Panc1 (cell line): ENCODE data around the gene TMEM242. TPM values are rescaled to one million over a fixed set of nuclear protein-coding genes. Genes with fewer than 3 reads are reported as not detected.

Source experiments
- ATAC-seq: fragments of 200-7000 bp; cut with Tn5 transposase; 2 replicates; pipeline ENCODE4 v1.9.1; 2020; ENCODE audit warnings: mild to moderate bottlenecking, moderate library complexity
- BruUV-seq: library from RNA; stranded (reverse); fragments of 400-500 nt; replicated peaks from 2 replicates; lab custom pipeline; 2021; lab: Mats Ljungman, UMichigan
- CTCF ChIA-PET: fragments of 300-600 bp; sonication (Branson Sonifier 250); formaldehyde crosslinking; loops from one replicate; lab custom pipeline; 2022; ENCODE audit warnings: antibody characterized with exemption; lab: Charles Lee
- POLR2A ChIA-PET: fragments of 300-600 bp; sonication (Branson Sonifier 250); formaldehyde crosslinking; loops from one replicate; lab custom pipeline; 2022; ENCODE audit warnings: antibody characterized with exemption; lab: Charles Lee
- DNase-seq: peaks from one replicate; pipeline ENCODE4 v3.0.0-alpha.2; 2010; ENCODE audit warnings: low read depth, low spot score
- H3K27ac ChIP-seq: 2 replicates; pipeline ENCODE4 v1.5.1; 2011; ENCODE audit warnings: mild to moderate bottlenecking, low read length, inconsistent platforms
- H3K27me3 ChIP-seq: fragments of 200-500 bp; sonication (Bioruptor generic); 2 replicates; pipeline ENCODE4 v1.6.0; 2014; ENCODE audit warnings: low read length, inconsistent platforms; ENCODE audit not compliant: control insufficient read depth, insufficient read depth
- H3K36me3 ChIP-seq: fragments of 200-500 bp; sonication (Bioruptor generic); 2 replicates; pipeline ENCODE4 v1.5.1; 2014; ENCODE audit warnings: inconsistent platforms, mild to moderate bottlenecking, low read length, moderate library complexity; ENCODE audit not compliant: control insufficient read depth, insufficient read depth
- H3K4me1 ChIP-seq: 2 replicates; pipeline ENCODE4 v1.5.1; 2011; ENCODE audit warnings: inconsistent platforms, mild to moderate bottlenecking, low read length, moderate library complexity; ENCODE audit not compliant: control insufficient read depth, insufficient read depth
- H3K4me3 ChIP-seq, 2 experiments: 2 replicates each; pipeline ENCODE4 v1.5.1; 2011 to 2012; ENCODE audit warnings: low read depth in 2 of 2, low read length in 2 of 2, mild to moderate bottlenecking in 2 of 2, inconsistent platforms in 1 of 2, moderate library complexity in 1 of 2
- H3K9me3 ChIP-seq: fragments of 200-500 bp; sonication (Bioruptor generic); 2 replicates; pipeline ENCODE4 v1.5.1; 2014; ENCODE audit warnings: low read depth, mild to moderate bottlenecking, inconsistent platforms, low read length, moderate library complexity; ENCODE audit not compliant: control insufficient read depth, insufficient read depth
- POLR2AphosphoS5 ChIP-seq: IDR thresholded peaks from 2 replicates; pipeline ENCODE4 v1.6.1; 2012; ENCODE audit warnings: mild to moderate bottlenecking, low read depth, low read length, moderate library complexity
- SIN3A ChIP-seq: IDR thresholded peaks from 2 replicates; pipeline ENCODE4 v1.6.1; 2012; ENCODE audit warnings: low read depth, mild to moderate bottlenecking, low read length, moderate library complexity, borderline replicate concordance; ENCODE audit not compliant: insufficient read depth
- TCF7L2 ChIP-seq: IDR thresholded peaks from 2 replicates; pipeline ENCODE4 v1.6.1; 2011; ENCODE audit warnings: mild to moderate bottlenecking, low read depth, low read length, inconsistent platforms
- in situ Hi-C: cut with HindIII; loops from 2 replicates; pipeline ENCODE4 v1.10.0; 2016; ENCODE audit warnings: low sequenced_read_pairs, low pct_unique_long_range_greater_than_20kb
- intact Hi-C: fragments of 100-400 bp; cut with micrococcal nuclease; formaldehyde crosslinking; loops from one replicate; pipeline ENCODE4 v1.10.0; 2022; ENCODE audit not compliant: unreplicated experiment
- total RNA-seq: library from RNA; stranded (reverse); gene quantifications from one replicate; pipeline ENCODE4 v1.2.1, GENCODE V29; 2021; ENCODE audit not compliant: unreplicated experiment
- TF ChIP-seq, protein P1 (sequence below), 2 experiments: IDR thresholded peaks; 2 replicates each; pipeline ENCODE4 v1.6.1; 2011 to 2012; ENCODE audit warnings: low read depth in 2 of 2, control low read depth in 1 of 2, low read length in 1 of 2, mild to moderate bottlenecking in 1 of 2, moderate library complexity in 1 of 2; ENCODE audit not compliant: insufficient read depth in 1 of 2
- TF ChIP-seq, protein P2 (sequence below): fragments of 450-650 bp; IDR thresholded peaks from 2 replicates; pipeline ENCODE4 v1.5.1; 2017; ENCODE audit warnings: mild to moderate bottlenecking

TMEM242 gene
- total RNA-seq, 1 experiment from 2014 or later, result 6.8 TPM

DNA sequence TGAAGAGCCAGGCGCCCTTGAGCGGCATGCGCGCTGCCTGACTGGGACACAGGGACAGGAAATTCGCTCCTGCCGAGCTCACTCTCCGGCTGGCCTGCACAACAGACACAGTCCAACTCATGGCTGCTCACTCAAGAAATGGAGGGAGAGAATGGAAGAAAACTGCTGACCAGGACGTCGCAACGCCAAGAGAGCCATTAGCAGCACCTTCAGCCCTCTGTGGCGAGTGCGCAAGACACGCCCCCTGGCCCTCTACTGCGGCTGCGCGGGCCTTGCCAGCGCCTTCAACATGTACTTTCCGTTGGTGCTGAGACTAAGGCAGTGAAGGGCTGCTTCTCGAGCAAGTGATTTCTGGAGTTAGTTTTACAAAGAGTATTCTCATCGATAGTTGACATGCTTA is 23.3 kb downstream of the TMEM242 start:
- H3K4me3 ChIP-seq, result no peak overlapping the region
- DNase-seq (no peak), ATAC-seq (no peak)
- intact Hi-C loops, result no loop called here
- BruUV-seq, result no TSS peak
- H3K9me3 ChIP-seq, result no peaks in the 10 kb centered on the region
- no peaks in the 10 kb centered on the region for H3K36me3 ChIP-seq
- H3K27me3 ChIP-seq, result no peaks in the 10 kb centered on the region
- POLR2A ChIA-PET, result no interaction called here
- H3K27ac ChIP-seq, result no peak overlapping the region
- in situ Hi-C loops, result loop anchor here (25.0 kb wide), 1 partner anchor 362 kb away; no protein-coding TSS in a partner anchor
- H3K4me1 ChIP-seq, result no peaks in the 10 kb centered on the region
- CTCF ChIA-PET, result no interaction called here
- TF ChIP-seq, protein P1, sequence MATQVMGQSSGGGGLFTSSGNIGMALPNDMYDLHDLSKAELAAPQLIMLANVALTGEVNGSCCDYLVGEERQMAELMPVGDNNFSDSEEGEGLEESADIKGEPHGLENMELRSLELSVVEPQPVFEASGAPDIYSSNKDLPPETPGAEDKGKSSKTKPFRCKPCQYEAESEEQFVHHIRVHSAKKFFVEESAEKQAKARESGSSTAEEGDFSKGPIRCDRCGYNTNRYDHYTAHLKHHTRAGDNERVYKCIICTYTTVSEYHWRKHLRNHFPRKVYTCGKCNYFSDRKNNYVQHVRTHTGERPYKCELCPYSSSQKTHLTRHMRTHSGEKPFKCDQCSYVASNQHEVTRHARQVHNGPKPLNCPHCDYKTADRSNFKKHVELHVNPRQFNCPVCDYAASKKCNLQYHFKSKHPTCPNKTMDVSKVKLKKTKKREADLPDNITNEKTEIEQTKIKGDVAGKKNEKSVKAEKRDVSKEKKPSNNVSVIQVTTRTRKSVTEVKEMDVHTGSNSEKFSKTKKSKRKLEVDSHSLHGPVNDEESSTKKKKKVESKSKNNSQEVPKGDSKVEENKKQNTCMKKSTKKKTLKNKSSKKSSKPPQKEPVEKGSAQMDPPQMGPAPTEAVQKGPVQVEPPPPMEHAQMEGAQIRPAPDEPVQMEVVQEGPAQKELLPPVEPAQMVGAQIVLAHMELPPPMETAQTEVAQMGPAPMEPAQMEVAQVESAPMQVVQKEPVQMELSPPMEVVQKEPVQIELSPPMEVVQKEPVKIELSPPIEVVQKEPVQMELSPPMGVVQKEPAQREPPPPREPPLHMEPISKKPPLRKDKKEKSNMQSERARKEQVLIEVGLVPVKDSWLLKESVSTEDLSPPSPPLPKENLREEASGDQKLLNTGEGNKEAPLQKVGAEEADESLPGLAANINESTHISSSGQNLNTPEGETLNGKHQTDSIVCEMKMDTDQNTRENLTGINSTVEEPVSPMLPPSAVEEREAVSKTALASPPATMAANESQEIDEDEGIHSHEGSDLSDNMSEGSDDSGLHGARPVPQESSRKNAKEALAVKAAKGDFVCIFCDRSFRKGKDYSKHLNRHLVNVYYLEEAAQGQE (IDR thresholded peaks at IDR 0.05; ENCODE audit: insufficient read depth in 1 of 2, low read depth in 2 of 2, low read length in 1 of 2), result no peak
- no peak for TF ChIP-seq POLR2AphosphoS5
- TF ChIP-seq TCF7L2, result no peak
- TF ChIP-seq, protein P2, sequence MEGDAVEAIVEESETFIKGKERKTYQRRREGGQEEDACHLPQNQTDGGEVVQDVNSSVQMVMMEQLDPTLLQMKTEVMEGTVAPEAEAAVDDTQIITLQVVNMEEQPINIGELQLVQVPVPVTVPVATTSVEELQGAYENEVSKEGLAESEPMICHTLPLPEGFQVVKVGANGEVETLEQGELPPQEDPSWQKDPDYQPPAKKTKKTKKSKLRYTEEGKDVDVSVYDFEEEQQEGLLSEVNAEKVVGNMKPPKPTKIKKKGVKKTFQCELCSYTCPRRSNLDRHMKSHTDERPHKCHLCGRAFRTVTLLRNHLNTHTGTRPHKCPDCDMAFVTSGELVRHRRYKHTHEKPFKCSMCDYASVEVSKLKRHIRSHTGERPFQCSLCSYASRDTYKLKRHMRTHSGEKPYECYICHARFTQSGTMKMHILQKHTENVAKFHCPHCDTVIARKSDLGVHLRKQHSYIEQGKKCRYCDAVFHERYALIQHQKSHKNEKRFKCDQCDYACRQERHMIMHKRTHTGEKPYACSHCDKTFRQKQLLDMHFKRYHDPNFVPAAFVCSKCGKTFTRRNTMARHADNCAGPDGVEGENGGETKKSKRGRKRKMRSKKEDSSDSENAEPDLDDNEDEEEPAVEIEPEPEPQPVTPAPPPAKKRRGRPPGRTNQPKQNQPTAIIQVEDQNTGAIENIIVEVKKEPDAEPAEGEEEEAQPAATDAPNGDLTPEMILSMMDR, result no peak
- TF ChIP-seq SIN3A, result no peak

DNA sequence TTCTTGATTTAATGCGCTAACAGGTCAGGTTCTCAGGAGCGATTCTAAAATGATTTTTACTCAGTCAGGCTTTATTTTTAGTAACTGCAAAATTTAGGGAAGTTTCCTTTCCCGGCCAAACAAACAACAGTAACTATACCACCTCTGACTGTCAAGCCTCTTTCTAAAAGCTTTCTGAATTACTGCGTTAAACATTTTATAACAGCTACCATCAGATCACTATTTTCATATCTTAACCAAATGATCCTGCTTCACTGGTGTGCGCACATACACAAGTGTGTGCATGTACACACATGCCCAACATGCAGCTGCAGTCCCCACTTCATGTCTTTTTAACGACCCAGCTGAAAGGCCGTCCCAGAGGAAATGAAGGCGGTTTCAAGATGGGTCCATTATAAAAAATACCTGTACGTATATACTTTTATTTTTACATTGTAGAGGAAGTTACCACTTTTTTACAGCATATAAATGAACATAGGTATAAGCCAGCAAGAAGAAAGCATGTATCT is 25.0 kb downstream of the TMEM242 start:
- CTCF ChIA-PET, result no interaction called here
- TF ChIP-seq, protein P1 (IDR thresholded peaks at IDR 0.05; ENCODE audit: insufficient read depth in 1 of 2, low read depth in 2 of 2, low read length in 1 of 2), result no peak
- TF ChIP-seq POLR2AphosphoS5 (no peak), SIN3A (no peak), TCF7L2 (no peak)
- TF ChIP-seq, protein P2, result no peak
- intact Hi-C loops (no loop called here), in situ Hi-C loops (no loop called here)
- BruUV-seq, result no TSS peak
- no peaks in the 10 kb centered on the region for H3K36me3 ChIP-seq
- H3K9me3 ChIP-seq, result no peaks in the 10 kb centered on the region
- POLR2A ChIA-PET, result no interaction called here
- DNase-seq, result no peak
- no peaks in the 10 kb centered on the region for H3K27me3 ChIP-seq
- no peak for ATAC-seq
- no peak overlapping the region for H3K4me3 ChIP-seq
- no peak overlapping the region for H3K27ac ChIP-seq
- no peaks in the 10 kb centered on the region for H3K4me1 ChIP-seq
